Osteoblast (primary cell): ENCODE measurements around the gene SPINK4. TPM values are rescaled to one million over a fixed set of nuclear protein-coding genes. Genes with fewer than 3 reads are reported as not detected.

Experiments used
- DNase-seq: peaks from one replicate; pipeline ENCODE4 v3.0.0; 2011; ENCODE audit warnings: low spot score, mixed read lengths; ENCODE audit not compliant: insufficient read length; ENCODE audit errors: missing footprints
- H2AFZ ChIP-seq: 2 replicates; pipeline ENCODE4 v1.6.0; 2011; ENCODE audit warnings: mild to moderate bottlenecking, low read length
- H3K27ac ChIP-seq: 2 replicates; pipeline ENCODE4 v1.5.1; 2011; ENCODE audit warnings: mild to moderate bottlenecking, low read depth, low read length, moderate library complexity
- H3K27me3 ChIP-seq: 2 replicates; pipeline ENCODE4 v1.6.0; 2012; ENCODE audit warnings: mild to moderate bottlenecking, control low read depth, inconsistent platforms, low read length, moderate library complexity; ENCODE audit not compliant: insufficient read depth
- H3K36me3 ChIP-seq: 2 replicates; pipeline ENCODE4 v1.5.1; 2011; ENCODE audit warnings: mild to moderate bottlenecking, low read length, control low read depth, moderate library complexity; ENCODE audit not compliant: insufficient read depth
- H3K4me1 ChIP-seq: 2 replicates; pipeline ENCODE4 v1.5.1; 2011; ENCODE audit warnings: mild to moderate bottlenecking, low read length, control low read depth, moderate library complexity; ENCODE audit not compliant: insufficient read depth
- H3K4me2 ChIP-seq: 2 replicates; pipeline ENCODE4 v1.6.0; 2011; ENCODE audit warnings: mild to moderate bottlenecking, low read length; ENCODE audit not compliant: insufficient read depth
- H3K4me3 ChIP-seq: fragments of 200-600 bp; sonication (generic); 3 replicates; pipeline ENCODE4 v1.5.1; 2012; ENCODE audit warnings: mild to moderate bottlenecking, low read length, inconsistent platforms; ENCODE audit not compliant: insufficient read depth
- H3K79me2 ChIP-seq: 2 replicates; pipeline ENCODE4 v1.6.0; 2012; ENCODE audit warnings: mild to moderate bottlenecking, low read length, control low read depth, inconsistent platforms; ENCODE audit not compliant: insufficient read depth
- H3K9me3 ChIP-seq: 2 replicates; pipeline ENCODE4 v1.5.1; 2011; ENCODE audit warnings: low read depth, low read length, control low read depth
- H4K20me1 ChIP-seq: 2 replicates; pipeline ENCODE4 v1.6.0; 2012; ENCODE audit warnings: mild to moderate bottlenecking, low read length, control low read depth; ENCODE audit not compliant: insufficient read depth
- total RNA-seq: library from RNA; depleted of rRNA; stranded (reverse); fragments of >200 nt; gene quantifications from 2 replicates; pipeline ENCODE4 v1.2.3, GENCODE V29; 2012
- TF ChIP-seq, protein P1 (sequence below): IDR thresholded peaks from 2 replicates; pipeline ENCODE4 v1.5.1; 2011; ENCODE audit warnings: mild to moderate bottlenecking, low read depth, low read length, moderate library complexity; ENCODE audit errors: extremely low read depth

The SPINK4 gene
- total RNA-seq, 1 donor, result not detected

DNA sequence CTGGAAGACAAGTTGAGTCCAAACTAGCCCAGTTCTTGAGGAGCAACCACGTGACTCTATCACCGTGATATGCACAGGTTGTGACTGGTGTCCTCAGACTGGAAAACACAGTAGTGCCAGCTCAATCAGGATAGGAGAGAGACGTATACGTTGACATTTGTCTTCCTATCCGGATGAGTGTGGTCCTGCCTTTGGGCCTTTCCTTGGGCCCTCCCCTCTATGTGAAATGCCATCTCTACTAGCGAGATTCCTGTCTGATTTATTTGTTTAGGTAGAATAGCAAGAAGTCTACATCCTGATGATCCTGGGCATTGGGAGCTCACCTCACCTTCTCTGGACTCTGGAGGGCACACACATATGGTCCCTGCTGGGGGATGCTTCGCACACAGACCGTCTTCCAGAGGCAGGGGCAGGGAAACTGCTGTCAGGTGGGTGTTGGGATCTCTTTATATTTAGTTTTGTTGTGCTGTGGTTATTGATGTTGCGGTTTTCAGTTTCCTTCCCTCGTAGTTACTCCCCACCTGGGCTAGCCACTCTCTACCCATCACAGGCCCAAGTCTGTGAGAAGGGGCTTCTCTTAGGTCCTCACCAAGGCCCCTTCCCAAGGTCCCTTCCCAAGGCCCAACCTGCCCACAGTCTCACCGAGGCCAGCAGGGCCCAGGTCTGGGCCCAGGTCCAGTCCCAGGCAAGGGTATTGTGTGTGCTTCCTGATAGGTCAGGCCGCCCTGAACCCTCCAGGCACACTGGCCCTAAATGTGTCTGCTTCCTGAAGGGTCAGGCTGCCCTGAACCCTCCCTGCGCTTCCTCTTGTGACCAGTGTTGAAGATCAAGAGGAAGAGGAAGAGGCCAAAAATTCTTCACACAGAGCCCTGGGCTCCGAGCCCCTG is 19.0 kb upstream of the SPINK4 start:
- no peak for DNase-seq
- TF ChIP-seq, protein P1, sequence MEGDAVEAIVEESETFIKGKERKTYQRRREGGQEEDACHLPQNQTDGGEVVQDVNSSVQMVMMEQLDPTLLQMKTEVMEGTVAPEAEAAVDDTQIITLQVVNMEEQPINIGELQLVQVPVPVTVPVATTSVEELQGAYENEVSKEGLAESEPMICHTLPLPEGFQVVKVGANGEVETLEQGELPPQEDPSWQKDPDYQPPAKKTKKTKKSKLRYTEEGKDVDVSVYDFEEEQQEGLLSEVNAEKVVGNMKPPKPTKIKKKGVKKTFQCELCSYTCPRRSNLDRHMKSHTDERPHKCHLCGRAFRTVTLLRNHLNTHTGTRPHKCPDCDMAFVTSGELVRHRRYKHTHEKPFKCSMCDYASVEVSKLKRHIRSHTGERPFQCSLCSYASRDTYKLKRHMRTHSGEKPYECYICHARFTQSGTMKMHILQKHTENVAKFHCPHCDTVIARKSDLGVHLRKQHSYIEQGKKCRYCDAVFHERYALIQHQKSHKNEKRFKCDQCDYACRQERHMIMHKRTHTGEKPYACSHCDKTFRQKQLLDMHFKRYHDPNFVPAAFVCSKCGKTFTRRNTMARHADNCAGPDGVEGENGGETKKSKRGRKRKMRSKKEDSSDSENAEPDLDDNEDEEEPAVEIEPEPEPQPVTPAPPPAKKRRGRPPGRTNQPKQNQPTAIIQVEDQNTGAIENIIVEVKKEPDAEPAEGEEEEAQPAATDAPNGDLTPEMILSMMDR, result no peak
- H3K79me2 ChIP-seq, result no peaks in the 10 kb centered on the region
- H4K20me1 ChIP-seq, result no peaks in the 10 kb centered on the region
- no peak overlapping the region for H3K27ac ChIP-seq
- H3K4me2 ChIP-seq, result no peak overlapping the region
- H3K9me3 ChIP-seq, result no peaks in the 10 kb centered on the region
- no peaks in the 10 kb centered on the region for H3K36me3 ChIP-seq
- H3K4me1 ChIP-seq, result peaks cover 6% of the 10 kb centered on the region
- H3K4me3 ChIP-seq, result no peak overlapping the region
- peaks cover 10% of the 10 kb centered on the region for H3K27me3 ChIP-seq
- no peak overlapping the region for H2AFZ ChIP-seq

DNA sequence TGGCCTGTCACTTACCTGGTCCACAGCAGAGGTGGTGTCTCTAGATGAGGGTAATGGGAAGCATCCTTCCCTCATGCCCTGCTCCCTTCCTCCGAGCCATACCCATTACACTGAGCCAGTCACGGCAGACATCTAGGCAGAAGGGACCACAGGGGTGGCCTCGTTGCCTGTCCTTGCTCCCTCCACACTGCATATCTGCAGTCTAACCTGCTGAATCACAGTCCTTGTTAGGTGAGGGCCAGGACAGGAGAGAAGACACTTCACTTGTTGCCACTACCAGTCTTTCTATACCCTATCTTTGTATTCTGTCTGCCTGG is 18.4 kb upstream of the SPINK4 start:
- Histone ChIP-seq H3K27ac (no peak overlapping the region), H3K36me3 (no peaks in the 10 kb centered on the region), H3K4me3 (no peak overlapping the region), H3K27me3 (peaks cover 5% of the 10 kb centered on the region), H3K79me2 (no peaks in the 10 kb centered on the region), H2AFZ (no peak overlapping the region), H3K4me1 (peaks cover 6% of the 10 kb centered on the region), H3K4me2 (no peak overlapping the region), H3K9me3 (no peaks in the 10 kb centered on the region), H4K20me1 (no peaks in the 10 kb centered on the region)
- no peak for DNase-seq
- TF ChIP-seq, protein P1, result no peak

DNA sequence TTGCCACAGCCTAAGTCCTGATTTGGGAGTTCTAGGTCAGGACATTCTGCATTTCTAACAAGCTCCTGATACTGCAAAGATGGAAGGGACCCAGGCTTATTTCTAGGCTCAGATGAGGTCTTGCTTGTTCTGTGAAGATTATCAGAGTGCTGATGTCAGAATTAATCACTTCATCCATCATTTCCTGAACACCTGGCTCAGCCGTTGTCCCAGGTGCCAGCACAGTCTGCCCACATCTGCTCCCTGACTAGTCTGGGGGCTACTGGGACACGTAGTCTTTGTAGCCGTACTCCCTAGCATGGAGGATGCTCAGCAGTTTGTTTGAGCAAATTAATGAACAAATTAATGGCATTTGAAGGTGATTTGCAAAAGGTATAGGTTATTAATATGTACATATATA is 17.9 kb upstream of the SPINK4 start:
- Histone ChIP-seq H3K36me3 (no peaks in the 10 kb centered on the region), H3K4me2 (no peak overlapping the region), H3K79me2 (no peaks in the 10 kb centered on the region), H3K27me3 (peaks cover 3% of the 10 kb centered on the region), H3K4me3 (no peak overlapping the region), H3K27ac (no peak overlapping the region), H3K4me1 (peaks cover 6% of the 10 kb centered on the region), H3K9me3 (no peaks in the 10 kb centered on the region), H4K20me1 (no peaks in the 10 kb centered on the region), H2AFZ (no peak overlapping the region)
- no peak for DNase-seq
- TF ChIP-seq, protein P1, result no peak

DNA sequence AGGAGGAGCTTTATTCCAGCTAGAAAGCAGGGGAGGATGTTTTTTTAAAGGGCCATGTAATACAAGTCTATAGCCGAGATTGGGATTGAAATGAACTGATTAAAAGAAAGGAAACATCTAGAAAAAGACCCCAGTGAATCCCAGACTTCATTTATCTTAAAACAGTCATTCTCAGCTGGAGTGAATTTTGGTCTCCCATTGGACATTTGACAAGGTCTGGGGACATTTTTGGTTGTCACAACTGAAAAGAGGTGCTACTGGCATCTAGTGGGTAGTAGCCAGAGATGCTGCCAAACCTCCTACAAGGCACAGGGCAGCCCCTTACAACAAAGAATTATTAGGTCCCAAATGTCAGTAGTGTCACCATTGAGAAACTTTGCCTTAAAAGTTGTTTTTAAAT is 16.3 kb upstream of the SPINK4 start:
- no peak overlapping the region for H2AFZ ChIP-seq
- H3K4me1 ChIP-seq, result peaks cover 6% of the 10 kb centered on the region
- H3K4me2 ChIP-seq, result no peak overlapping the region
- DNase-seq, result no peak
- no peaks in the 10 kb centered on the region for H3K9me3 ChIP-seq
- H3K27ac ChIP-seq, result no peak overlapping the region
- H4K20me1 ChIP-seq, result no peaks in the 10 kb centered on the region
- H3K36me3 ChIP-seq, result no peaks in the 10 kb centered on the region
- TF ChIP-seq, protein P1, result peak; percentile 43
- H3K4me3 ChIP-seq, result no peak overlapping the region
- no peaks in the 10 kb centered on the region for H3K27me3 ChIP-seq
- H3K79me2 ChIP-seq, result no peaks in the 10 kb centered on the region
